ENCODE results near the gene SLFN5. TPM values are rescaled to one million over a fixed set of nuclear protein-coding genes. Genes with fewer than 3 reads are reported as not detected.
"Not testable (repeated sequence)": the region's sequence is repeated elsewhere in the genome, so short reads cannot be mapped to it uniquely, and the experiment has no call there.

Gene SLFN5
- polyA plus RNA-seq, 1 experiment, result 69.0 TPM

DNA sequence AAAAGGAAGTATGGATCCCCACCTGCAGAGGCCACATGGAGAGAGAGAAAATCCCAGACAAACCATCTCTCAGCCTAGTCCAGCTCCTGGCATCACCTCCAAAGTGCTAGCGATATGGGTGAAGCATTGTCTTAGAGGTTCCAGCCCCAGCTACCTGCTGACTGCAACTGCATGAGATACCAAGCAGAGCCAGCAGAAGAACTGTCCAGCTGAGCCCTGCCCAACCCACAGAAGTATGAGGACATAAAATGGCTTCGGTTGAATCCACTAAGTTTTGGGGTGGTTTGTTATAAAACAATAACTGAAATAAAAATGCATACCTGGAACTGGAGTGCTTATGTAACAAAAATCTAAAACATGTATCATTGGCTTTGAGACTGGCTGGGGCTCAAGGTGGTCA, 20.4 kb upstream of the SLFN5 start:
- Histone ChIP-seq H3K4me3 (ENCODE audit: low read depth, low read length) (no peak overlapping the region), H3K27me3 (ENCODE audit: control insufficient read depth, insufficient read depth, low read length) (peaks cover 3% of the 10 kb centered on the region), H3K9me3 (ENCODE audit: control insufficient read depth, insufficient read depth, low read length) (no peaks in the 10 kb centered on the region), H3K27ac (ENCODE audit: low read depth, low read length) (no peak overlapping the region)
- TF ChIP-seq, protein P1, sequence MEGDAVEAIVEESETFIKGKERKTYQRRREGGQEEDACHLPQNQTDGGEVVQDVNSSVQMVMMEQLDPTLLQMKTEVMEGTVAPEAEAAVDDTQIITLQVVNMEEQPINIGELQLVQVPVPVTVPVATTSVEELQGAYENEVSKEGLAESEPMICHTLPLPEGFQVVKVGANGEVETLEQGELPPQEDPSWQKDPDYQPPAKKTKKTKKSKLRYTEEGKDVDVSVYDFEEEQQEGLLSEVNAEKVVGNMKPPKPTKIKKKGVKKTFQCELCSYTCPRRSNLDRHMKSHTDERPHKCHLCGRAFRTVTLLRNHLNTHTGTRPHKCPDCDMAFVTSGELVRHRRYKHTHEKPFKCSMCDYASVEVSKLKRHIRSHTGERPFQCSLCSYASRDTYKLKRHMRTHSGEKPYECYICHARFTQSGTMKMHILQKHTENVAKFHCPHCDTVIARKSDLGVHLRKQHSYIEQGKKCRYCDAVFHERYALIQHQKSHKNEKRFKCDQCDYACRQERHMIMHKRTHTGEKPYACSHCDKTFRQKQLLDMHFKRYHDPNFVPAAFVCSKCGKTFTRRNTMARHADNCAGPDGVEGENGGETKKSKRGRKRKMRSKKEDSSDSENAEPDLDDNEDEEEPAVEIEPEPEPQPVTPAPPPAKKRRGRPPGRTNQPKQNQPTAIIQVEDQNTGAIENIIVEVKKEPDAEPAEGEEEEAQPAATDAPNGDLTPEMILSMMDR (IDR thresholded peaks at IDR 0.05; ENCODE audit: low read depth, low read length), result no peak
- DNase-seq (ENCODE audit: low read depth, low spot score), result no peak
- ChIA-PET CTCF (no interaction called here), POLR2A (no interaction called here)

DNA sequence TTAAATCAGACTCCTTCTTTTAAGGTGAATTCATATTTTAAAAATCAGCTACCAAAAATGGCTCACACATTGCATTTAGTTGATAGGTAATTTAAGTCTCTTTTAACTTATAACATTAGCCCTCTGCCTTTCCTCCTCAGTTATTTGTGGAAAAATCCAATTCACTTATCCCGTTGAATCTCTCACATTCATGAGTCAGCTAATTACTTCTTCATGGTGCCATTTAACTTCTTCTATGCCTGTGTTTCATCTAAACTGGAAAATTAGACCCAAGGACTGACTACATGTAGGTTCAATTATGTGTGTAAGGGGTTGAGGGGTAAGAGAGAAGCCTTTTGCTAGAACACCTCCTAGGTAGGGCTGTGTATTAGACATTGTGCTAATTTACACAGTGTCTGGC, 18.4 kb upstream of the SLFN5 start:
- no peak overlapping the region for H3K27ac ChIP-seq (ENCODE audit: low read depth, low read length)
- H3K9me3 ChIP-seq (ENCODE audit: control insufficient read depth, insufficient read depth, low read length), result no peaks in the 10 kb centered on the region
- POLR2A ChIA-PET, result no interaction called here
- DNase-seq (ENCODE audit: low read depth, low spot score), result no peak
- no peak overlapping the region for H3K4me3 ChIP-seq (ENCODE audit: low read depth, low read length)
- CTCF ChIA-PET, result no interaction called here
- TF ChIP-seq, protein P1 (IDR thresholded peaks at IDR 0.05; ENCODE audit: low read depth, low read length), result no peak
- peaks cover 3% of the 10 kb centered on the region for H3K27me3 ChIP-seq (ENCODE audit: control insufficient read depth, insufficient read depth, low read length)

DNA sequence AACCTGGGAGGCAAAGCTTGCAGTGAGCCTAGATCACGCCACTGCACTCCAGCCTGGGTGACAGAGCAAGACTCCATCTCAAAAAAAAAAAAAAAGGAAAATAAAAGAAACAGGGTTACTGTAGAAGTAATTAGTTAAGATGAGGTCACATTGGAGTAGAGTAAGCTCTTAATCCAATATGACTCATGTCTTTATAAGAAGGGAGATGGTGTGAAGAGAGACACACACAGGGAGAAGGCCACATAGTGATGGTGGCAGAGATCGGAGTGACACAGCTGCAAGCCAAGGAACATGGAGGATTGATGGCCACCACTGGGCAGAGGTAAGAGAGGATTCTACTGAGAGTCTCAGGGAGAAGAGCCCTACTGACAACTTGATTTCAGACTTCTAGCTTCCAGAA, 15.3 kb upstream of the SLFN5 start:
- POLR2A ChIA-PET, result no interaction called here
- CTCF ChIA-PET, result no interaction called here
- no peak overlapping the region for H3K4me3 ChIP-seq (ENCODE audit: low read depth, low read length)
- TF ChIP-seq, protein P1 (IDR thresholded peaks at IDR 0.05; ENCODE audit: low read depth, low read length), result no peak
- no peaks in the 10 kb centered on the region for H3K9me3 ChIP-seq (ENCODE audit: control insufficient read depth, insufficient read depth, low read length)
- H3K27ac ChIP-seq (ENCODE audit: low read depth, low read length), result no peak overlapping the region
- peaks cover 5% of the 10 kb centered on the region for H3K27me3 ChIP-seq (ENCODE audit: control insufficient read depth, insufficient read depth, low read length)
- DNase-seq (ENCODE audit: low read depth, low spot score), result no peak

DNA sequence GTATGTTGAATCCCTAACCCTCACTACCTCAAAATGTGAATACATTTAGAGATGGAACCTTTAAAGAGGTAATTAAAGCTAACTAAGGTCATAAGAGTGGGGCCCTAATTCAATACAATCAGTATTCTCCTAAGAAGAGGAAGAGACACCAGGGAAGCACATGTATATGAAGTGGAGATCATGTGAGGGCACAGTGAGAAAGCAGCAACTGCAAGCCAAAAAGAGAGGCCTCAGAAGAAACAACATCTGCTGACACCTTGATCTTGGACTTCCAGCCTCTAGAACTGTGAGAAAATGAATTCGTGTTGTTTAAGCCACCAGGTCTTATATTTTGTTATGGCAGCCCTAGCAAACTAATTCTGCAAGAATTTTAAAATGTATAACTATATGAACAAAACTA, 13.2 kb upstream of the SLFN5 start:
- TF ChIP-seq, protein P1 (IDR thresholded peaks at IDR 0.05; ENCODE audit: low read depth, low read length), result no peak
- Histone ChIP-seq H3K27me3 (ENCODE audit: control insufficient read depth, insufficient read depth, low read length) (peaks cover 5% of the 10 kb centered on the region), H3K9me3 (ENCODE audit: control insufficient read depth, insufficient read depth, low read length) (no peaks in the 10 kb centered on the region), H3K27ac (ENCODE audit: low read depth, low read length) (no peak overlapping the region), H3K4me3 (ENCODE audit: low read depth, low read length) (no peak overlapping the region)
- no peak for DNase-seq (ENCODE audit: low read depth, low spot score)
- POLR2A ChIA-PET, result no interaction called here
- CTCF ChIA-PET, result no interaction called here

DNA sequence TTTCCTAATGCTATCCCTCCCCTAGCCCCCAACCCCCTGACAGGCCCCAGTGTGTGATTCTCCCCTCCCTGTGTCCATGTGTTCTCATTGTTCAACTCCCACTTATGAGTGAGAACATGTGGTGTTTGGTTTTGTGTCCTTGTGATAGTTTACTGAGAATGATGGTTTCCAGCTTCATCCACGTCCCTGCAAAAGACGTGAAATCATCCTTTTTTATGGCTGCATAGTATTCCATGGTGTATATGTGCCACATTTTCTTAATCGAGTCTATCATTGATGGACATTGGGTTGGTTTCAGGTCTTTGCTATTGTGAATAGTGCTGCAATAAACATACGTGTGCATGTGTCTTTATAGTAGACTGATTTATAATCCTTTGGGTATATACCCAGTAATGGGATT, 8.6 kb upstream of the SLFN5 start:
- H3K9me3 ChIP-seq (ENCODE audit: control insufficient read depth, insufficient read depth, low read length); CTCF ChIA-PET; POLR2A ChIA-PET: not testable (repeated sequence)

DNA sequence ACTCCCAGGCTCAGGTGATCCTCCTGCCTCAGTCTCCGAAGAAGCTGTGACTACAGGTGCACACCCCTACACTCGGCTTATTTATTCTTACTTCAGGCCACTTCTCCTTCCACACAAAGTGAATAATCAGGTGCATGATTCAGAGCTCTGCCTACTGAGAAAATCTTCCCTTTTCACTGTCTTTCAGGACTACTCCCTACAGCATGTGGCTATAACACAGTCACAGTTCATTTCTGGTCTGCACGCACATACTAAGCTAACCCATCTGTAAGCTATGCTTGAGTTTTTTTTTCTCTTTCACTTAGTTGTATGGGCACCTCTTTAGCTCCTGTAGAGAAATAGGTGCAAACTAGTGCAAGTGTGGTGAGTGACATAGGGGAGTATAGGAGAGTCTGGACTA, 7.6 kb upstream of the SLFN5 start:
- H3K9me3 ChIP-seq (ENCODE audit: control insufficient read depth, insufficient read depth, low read length), result no peaks in the 10 kb centered on the region
- H3K27me3 ChIP-seq (ENCODE audit: control insufficient read depth, insufficient read depth, low read length), result peaks cover 5% of the 10 kb centered on the region
- H3K4me3 ChIP-seq (ENCODE audit: low read depth, low read length), result no peak overlapping the region
- no peak overlapping the region for H3K27ac ChIP-seq (ENCODE audit: low read depth, low read length)
- DNase-seq (ENCODE audit: low read depth, low spot score), result no peak
- CTCF ChIA-PET, result no interaction called here
- POLR2A ChIA-PET, result no interaction called here
- TF ChIP-seq, protein P1 (IDR thresholded peaks at IDR 0.05; ENCODE audit: low read depth, low read length), result no peak

More for the DNA sequence above, 8.6 kb upstream of the SLFN5 start:
- not testable (repeated sequence) for H3K27ac ChIP-seq (ENCODE audit: low read depth, low read length); H3K27me3 ChIP-seq (ENCODE audit: control insufficient read depth, insufficient read depth, low read length); H3K4me3 ChIP-seq (ENCODE audit: low read depth, low read length); DNase-seq (ENCODE audit: low read depth, low spot score)

Data from AG04450 (cell line).